Activated naive CD8-positive, alpha-beta T cell treated with anti-CD3 and anti-CD28 coated beads, Interleukin-2, amount 50 U/mL, for 24 hours (primary cell): ENCODE data around the gene FBP2.
A peak's percentile ranks its signal among the peaks of the same experiment; 100 is the strongest.
"Not testable (repeated sequence)": the region's sequence is repeated elsewhere in the genome, so short reads cannot be mapped to it uniquely, and the experiment has no call there.

ENCODE experiments used
- ATAC-seq: fragments of 150-1000 bp; cut with Tn5 transposase; one replicate; pipeline ENCODE4 v1.10.0; 2021
- DNase-seq: peaks from one replicate; pipeline ENCODE4 v3.0.0; 2021
- H3K27ac Mint-ChIP-seq: one replicate; pipeline ENCODE4 v1.8.0; 2021; ENCODE audit warnings: mild to moderate bottlenecking, mixed read lengths
- H3K27me3 Mint-ChIP-seq: one replicate; pipeline ENCODE4 v1.8.0; 2021; ENCODE audit warnings: mixed read lengths
- H3K36me3 Mint-ChIP-seq: one replicate; pipeline ENCODE4 v1.8.0; 2021; ENCODE audit warnings: low read depth, mixed read lengths
- H3K4me1 Mint-ChIP-seq: one replicate; pipeline ENCODE4 v1.8.0; 2021; ENCODE audit warnings: mixed read lengths
- H3K4me3 Mint-ChIP-seq: one replicate; pipeline ENCODE4 v1.8.0; 2021; ENCODE audit warnings: mild to moderate bottlenecking, moderate library complexity, mixed read lengths
- H3K9me3 Mint-ChIP-seq: one replicate; pipeline ENCODE4 v1.8.0; 2021; ENCODE audit warnings: mixed read lengths

Gene FBP2

DNA sequence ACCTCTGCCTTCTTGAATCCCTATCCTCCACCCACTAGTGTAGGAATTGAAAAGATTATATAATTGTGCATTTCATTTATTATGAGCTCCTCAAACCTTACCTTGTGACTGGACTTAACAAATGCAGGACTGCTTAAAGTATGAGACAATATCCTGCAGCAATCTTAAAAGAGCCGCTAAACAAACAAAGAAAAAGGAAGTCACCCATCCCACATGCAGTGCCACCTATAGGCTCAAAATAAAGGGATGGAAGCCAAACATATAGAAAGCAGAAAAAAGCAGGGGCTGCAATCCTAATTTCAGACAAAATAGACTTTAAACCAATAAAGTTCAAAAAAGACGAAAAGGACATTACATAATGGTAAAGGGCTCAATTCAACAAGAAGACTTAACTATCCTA lies 30.1 kb downstream of the FBP2 start:
- Mint-ChIP-seq H3K4me3 (no peak overlapping the region), H3K27ac (no peak overlapping the region), H3K27me3 (peaks cover 5% of the 10 kb centered on the region), H3K9me3 (no peaks in the 10 kb centered on the region), H3K36me3 (no peaks in the 10 kb centered on the region), H3K4me1 (peaks cover 2% of the 10 kb centered on the region)
- DNase-seq, result no peak
- ATAC-seq, result no peak

DNA sequence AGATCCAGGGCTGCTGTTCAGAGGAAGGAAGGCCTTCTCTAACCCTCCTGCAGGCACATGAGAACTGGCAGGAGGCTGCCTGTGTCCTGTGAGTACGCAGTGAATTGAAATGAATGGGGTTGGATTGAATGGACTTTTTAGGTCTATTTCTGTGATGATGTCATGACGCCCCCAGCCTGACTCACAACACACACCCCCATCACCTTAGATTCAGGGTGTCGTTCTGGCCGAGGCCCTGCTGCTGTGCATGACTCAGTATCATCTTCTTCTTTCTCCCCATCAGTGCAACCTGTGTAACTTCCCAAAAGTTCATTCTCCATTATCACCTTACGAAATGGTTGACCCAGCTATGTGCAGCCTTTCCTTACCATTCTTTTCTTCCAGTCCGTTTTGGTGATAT lies 33.4 kb downstream of the FBP2 start:
- Mint-ChIP-seq H3K27me3 (peaks cover 6% of the 10 kb centered on the region), H3K4me1 (peaks cover 2% of the 10 kb centered on the region), H3K4me3 (no peak overlapping the region), H3K27ac (no peak overlapping the region), H3K9me3 (no peaks in the 10 kb centered on the region), H3K36me3 (no peaks in the 10 kb centered on the region)
- ATAC-seq, result peak; percentile 73
- DNase-seq, result no peak

GRCh38 chr9:94557376-94557775 lies 36.2 kb downstream of the FBP2 start:
- Mint-ChIP-seq H3K9me3 (no peaks in the 10 kb centered on the region), H3K27me3 (peaks cover 7% of the 10 kb centered on the region), H3K4me1 (peaks cover 2% of the 10 kb centered on the region), H3K36me3 (no peaks in the 10 kb centered on the region), H3K4me3 (no peak overlapping the region), H3K27ac (no peak overlapping the region)
- ATAC-seq, result no peak
- DNase-seq, result no peak

- no peaks in the 10 kb centered on the region for H3K9me3 Mint-ChIP-seq
- no peak within 1 kb of the TSS for H3K27ac Mint-ChIP-seq
- DNase-seq (peak; percentile 40), ATAC-seq (peak; percentile 94)
- no peak within 1 kb of the TSS for H3K4me3 Mint-ChIP-seq
- H3K4me1 Mint-ChIP-seq, result no peaks in the 10 kb centered on the region
- H3K36me3 Mint-ChIP-seq, result no peaks in the 10 kb centered on the region
- H3K27me3 Mint-ChIP-seq, result peaks cover 7% of the 10 kb centered on the region
Measured at GRCh38 chr9:94554439-94555331, 38.9 kb downstream of the FBP2 start, which contains the start of gene PCAT7. Gene PCAT7, plus strand, starts transcription at chr9:94555083.

- H3K4me1 Mint-ChIP-seq, result no peaks in the 10 kb centered on the region
- H3K36me3 Mint-ChIP-seq, result no peaks in the 10 kb centered on the region
- no peak overlapping the region for H3K4me3 Mint-ChIP-seq
- ATAC-seq (peak; percentile 25), DNase-seq (no peak)
- H3K9me3 Mint-ChIP-seq, result no peaks in the 10 kb centered on the region
- no peak overlapping the region for H3K27ac Mint-ChIP-seq
- H3K27me3 Mint-ChIP-seq, result peaks cover 11% of the 10 kb centered on the region
Measured at GRCh38 chr9:94554078-94554438, 39.6 kb downstream of the FBP2 start.

DNA sequence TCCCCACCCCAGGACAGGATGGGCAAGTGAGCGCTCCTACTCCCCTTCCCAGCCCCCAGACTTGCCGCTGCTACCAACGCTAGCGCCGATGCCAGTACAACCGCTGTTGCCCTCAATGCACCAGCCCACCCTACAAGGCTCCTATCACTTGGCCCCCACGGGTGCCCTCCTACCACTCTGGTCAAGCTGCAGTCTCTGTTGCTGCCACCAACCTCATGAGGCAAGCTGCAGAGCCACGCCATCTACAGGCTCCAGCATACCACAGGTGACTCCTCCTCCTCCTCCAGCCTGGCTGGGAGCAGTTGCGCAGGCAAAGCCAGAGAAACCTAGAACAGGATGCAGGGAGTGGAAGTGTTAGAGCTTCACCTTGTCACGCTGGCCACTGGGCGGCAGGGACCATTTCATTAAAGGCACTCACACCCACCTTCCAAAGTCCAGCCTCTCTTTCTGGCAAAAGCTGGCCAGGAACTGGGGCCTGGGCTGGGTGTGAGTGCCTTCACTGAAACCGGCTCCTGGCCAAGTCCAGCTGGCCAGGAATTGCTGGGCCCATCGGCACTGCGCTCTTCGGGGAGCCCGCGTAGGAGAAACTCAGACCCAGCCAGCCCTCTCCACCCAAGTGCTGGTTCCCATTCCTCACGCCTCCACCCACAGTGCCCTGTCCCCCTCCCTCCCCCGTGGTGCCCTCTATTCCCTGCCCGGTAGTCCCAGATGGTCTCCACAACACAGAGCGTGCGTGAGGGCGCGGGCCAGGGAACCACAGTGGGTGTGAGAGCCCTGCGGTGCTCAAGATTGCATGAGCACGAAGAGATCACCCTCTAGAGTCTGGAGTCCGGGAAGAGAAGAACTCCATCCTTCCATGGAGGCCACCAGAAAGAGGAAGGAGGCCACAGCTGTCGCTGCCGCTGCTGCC lies 40.3 kb downstream of the FBP2 start:
- peaks cover 16% of the 10 kb centered on the region for H3K27me3 Mint-ChIP-seq
- no peaks in the 10 kb centered on the region for H3K9me3 Mint-ChIP-seq
- no peak for DNase-seq
- no peaks in the 10 kb centered on the region for H3K36me3 Mint-ChIP-seq
- no peak overlapping the region for H3K4me3 Mint-ChIP-seq
- H3K4me1 Mint-ChIP-seq, result no peaks in the 10 kb centered on the region
- no peak overlapping the region for H3K27ac Mint-ChIP-seq
- ATAC-seq, result no peak

GRCh38 chr9:94545940-94546339 lies 47.7 kb downstream of the FBP2 start:
- Mint-ChIP-seq H3K4me1 (no peaks in the 10 kb centered on the region), H3K27ac (no peak overlapping the region), H3K36me3 (no peaks in the 10 kb centered on the region), H3K9me3 (no peaks in the 10 kb centered on the region), H3K27me3 (peaks cover 19% of the 10 kb centered on the region), H3K4me3 (no peak overlapping the region)
- DNase-seq (no peak), ATAC-seq (no peak)

DNA sequence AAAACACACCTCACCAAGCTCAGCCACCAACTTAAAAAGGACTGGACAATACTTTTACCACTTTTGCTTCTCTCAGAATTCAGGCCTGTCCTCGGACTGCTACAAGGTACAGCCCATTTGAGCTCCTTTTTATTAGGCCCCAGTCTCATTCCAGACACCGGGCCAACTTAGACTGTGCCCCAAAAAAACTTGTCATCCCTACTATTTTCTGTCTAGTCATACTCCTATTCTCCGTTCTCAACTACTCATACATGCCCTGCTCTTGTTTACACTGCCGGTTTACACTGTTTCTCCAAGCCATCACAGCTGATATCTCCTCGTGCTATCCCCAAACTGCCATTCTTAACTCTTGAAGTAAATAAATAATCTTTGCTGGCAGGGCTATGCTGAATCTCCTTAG lies 49.3 kb downstream of the FBP2 start:
- not testable (repeated sequence) for H3K4me3 Mint-ChIP-seq, DNase-seq, H3K9me3 Mint-ChIP-seq, H3K4me1 Mint-ChIP-seq, H3K36me3 Mint-ChIP-seq, H3K27ac Mint-ChIP-seq, ATAC-seq
- H3K27me3 Mint-ChIP-seq, result peaks cover 23% of the 10 kb centered on the region

GRCh38 chr9:94538908-94539307 lies 54.7 kb downstream of the FBP2 start:
- no peak overlapping the region for H3K4me3 Mint-ChIP-seq
- no peak overlapping the region for H3K27ac Mint-ChIP-seq
- DNase-seq (no peak), ATAC-seq (no peak)
- H3K36me3 Mint-ChIP-seq, result no peaks in the 10 kb centered on the region
- peaks cover 10% of the 10 kb centered on the region for H3K27me3 Mint-ChIP-seq
- H3K9me3 Mint-ChIP-seq, result no peaks in the 10 kb centered on the region
- H3K4me1 Mint-ChIP-seq, result no peaks in the 10 kb centered on the region

DNA sequence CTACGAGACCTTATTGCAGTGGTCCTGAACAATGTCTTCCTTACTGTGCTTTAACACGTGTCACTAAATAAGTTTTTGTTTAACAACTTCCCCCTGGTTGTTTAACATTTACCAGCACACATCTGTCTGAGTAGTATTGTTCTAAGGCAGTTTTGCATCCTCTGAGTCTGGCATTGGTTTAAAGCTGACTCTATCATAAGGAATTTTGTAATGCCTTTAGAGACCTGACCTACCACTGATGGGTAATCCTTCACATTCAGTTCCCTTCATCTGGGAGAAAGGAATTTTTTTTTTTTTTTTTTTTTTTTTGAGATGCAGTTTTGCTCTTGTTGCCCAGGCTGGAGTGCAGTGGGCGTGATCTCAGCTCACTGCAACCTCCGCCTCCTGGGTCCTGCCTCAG lies 58.7 kb downstream of the FBP2 start:
- DNase-seq (no peak), ATAC-seq (no peak)

DNA sequence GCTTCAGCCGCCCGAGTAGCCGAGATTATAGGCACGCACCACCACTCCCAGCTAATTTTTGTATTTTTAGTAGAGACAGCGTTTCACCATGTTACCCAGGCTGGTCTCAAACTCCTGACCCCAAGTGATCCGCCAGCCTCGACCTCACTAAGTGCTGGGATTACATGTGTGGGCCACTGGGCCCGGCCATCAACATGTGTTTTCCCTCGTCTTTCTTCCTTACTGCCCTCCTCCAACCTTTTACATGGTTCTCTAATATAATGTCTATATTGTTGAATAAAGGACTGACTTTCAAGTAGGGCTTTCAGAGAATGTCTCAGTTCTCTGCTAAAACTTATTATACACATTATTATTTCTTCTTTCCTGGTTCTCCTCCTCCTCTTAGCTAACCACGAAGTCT lies 60.0 kb downstream of the FBP2 start:
- Mint-ChIP-seq H3K4me3 (no peak overlapping the region), H3K27me3 (peaks cover 4% of the 10 kb centered on the region), H3K9me3 (no peaks in the 10 kb centered on the region), H3K4me1 (no peaks in the 10 kb centered on the region), H3K36me3 (no peaks in the 10 kb centered on the region), H3K27ac (no peak overlapping the region)
- no peak for ATAC-seq
- DNase-seq, result no peak

More for the DNA sequence above, 58.7 kb downstream of the FBP2 start:
- Mint-ChIP-seq H3K9me3 (no peaks in the 10 kb centered on the region), H3K27me3 (peaks cover 7% of the 10 kb centered on the region), H3K36me3 (no peaks in the 10 kb centered on the region), H3K27ac (no peak overlapping the region), H3K4me1 (no peaks in the 10 kb centered on the region), H3K4me3 (no peak overlapping the region)

- H3K4me1 Mint-ChIP-seq, result no peaks in the 10 kb centered on the region
- no peaks in the 10 kb centered on the region for H3K36me3 Mint-ChIP-seq
- H3K9me3 Mint-ChIP-seq, result no peaks in the 10 kb centered on the region
- DNase-seq, result no peak
- no peak overlapping the region for H3K27ac Mint-ChIP-seq
- ATAC-seq, result no peak
- H3K4me3 Mint-ChIP-seq, result no peak overlapping the region
- peaks cover 4% of the 10 kb centered on the region for H3K27me3 Mint-ChIP-seq
Measured at GRCh38 chr9:94533155-94533554, 60.5 kb downstream of the FBP2 start.

GRCh38 chr9:94528886-94529285 lies 64.7 kb downstream of the FBP2 start:
- no peak for ATAC-seq
- Mint-ChIP-seq H3K36me3 (no peaks in the 10 kb centered on the region), H3K27ac (no peak overlapping the region), H3K4me3 (no peak overlapping the region), H3K9me3 (no peaks in the 10 kb centered on the region), H3K4me1 (no peaks in the 10 kb centered on the region), H3K27me3 (peaks cover 20% of the 10 kb centered on the region)
- no peak for DNase-seq

DNA sequence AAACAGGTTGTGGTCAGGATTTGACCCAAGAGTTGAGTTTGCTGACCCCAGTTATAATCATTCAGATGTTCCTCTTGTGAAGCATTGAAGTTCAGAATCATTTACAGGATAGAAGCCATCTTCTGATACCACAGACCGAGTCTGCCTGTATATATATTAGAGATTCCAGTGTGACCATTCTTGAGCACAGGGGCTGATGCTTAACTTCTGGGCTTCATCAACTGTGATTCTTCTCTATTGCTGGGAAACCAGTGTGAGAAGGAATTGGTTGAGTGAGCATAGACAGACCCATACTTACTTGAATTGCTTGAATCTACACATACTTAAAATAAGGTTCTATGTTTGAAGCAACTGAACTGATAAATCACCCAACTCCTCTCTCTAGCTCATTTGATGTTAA lies 66.7 kb downstream of the FBP2 start:
- Mint-ChIP-seq H3K36me3 (no peaks in the 10 kb centered on the region), H3K4me1 (no peaks in the 10 kb centered on the region), H3K27me3 (peaks cover 19% of the 10 kb centered on the region), H3K27ac (no peak overlapping the region), H3K4me3 (no peak overlapping the region), H3K9me3 (no peaks in the 10 kb centered on the region)
- no peak for ATAC-seq
- no peak for DNase-seq

DNA sequence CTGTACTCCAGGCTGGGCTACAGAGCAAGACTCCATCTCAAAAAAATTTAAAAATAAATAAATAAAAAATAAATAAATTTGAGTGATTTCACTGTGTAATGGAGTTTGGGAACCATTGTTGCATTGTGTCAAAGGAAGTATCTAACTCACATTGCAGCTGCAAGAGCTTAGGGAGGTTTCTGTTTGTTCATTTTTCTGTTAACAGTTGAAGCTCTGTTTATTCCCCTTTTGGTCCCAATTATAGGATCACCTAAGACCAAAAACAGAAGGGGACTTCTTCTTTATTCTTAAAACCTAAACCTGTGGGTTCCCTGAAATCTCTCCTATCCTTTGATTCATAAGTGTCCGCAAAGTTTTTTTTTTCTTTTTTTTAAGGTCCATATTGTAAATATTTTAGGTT lies 67.4 kb downstream of the FBP2 start:
- Mint-ChIP-seq H3K27ac (no peak overlapping the region), H3K4me3 (no peak overlapping the region), H3K9me3 (no peaks in the 10 kb centered on the region), H3K27me3 (peaks cover 18% of the 10 kb centered on the region), H3K4me1 (no peaks in the 10 kb centered on the region), H3K36me3 (no peaks in the 10 kb centered on the region)
- no peak for ATAC-seq
- no peak for DNase-seq
